Measurements from ENCODE around the gene PKNOX2.

DNA sequence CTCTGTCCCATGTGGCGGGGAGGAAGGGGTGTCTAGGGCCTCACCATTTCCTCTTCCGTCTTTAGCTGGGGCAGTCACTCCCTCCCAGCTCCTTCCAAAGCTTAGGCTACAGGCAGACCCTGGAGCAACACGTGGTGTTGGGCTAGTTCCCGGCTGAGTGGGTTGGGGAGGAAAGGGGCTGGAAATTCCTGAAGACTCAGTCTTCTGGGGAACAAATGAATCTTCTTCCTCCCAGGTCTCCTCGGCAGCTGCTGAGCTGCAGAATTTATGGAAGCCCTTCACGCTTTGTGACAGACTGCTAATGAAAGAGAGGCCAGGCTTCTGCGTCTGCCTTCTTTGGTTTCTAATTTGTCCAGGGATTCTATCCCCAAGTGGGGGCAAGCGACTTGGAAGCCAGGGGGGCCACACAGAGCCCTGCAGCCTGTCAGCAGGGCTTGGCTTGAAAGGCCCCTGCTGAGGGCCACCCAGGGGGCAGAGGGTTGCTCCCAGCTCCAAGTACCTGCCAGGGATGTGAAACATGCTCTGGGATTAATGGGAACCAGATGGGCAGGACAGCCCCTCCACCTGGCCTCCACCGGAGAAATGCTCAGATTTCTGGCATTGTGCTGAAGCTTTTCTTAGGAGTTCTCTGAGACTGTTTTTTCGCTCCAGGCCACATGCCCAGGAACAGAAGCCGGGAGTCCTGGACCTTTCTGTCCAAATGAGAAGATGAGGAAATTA, 123.1 kb downstream of the PKNOX2 start:
- no peak for TF ChIP-seq POLR2A (IDR thresholded peaks at IDR 0.05; ENCODE audit: low read length)
- no peak for TF ChIP-seq GATA1 (IDR thresholded peaks at IDR 0.05; ENCODE audit: low read depth, low read length)
